MCF 10A (cell line): ENCODE data around the gene PAK1. TPM values are rescaled to one million over a fixed set of nuclear protein-coding genes. Genes with fewer than 3 reads are reported as not detected.

Source experiments
- BruUV-seq: library from RNA; stranded (reverse); fragments of 400-500 nt; replicated peaks from 2 replicates; lab custom pipeline; 2021; lab: Mats Ljungman, UMichigan
- CTCF ChIA-PET: fragments of 300-600 bp; sonication (Branson Sonifier 250); formaldehyde crosslinking; extraction: SDS; loops from one replicate; lab custom pipeline; 2021; ENCODE audit warnings: antibody characterized with exemption, inconsistent platforms; lab: Yijun Ruan, JAX
- POLR2A ChIA-PET: fragments of 300-600, 350-650 bp; sonication (Branson Sonifier 250); formaldehyde crosslinking; extraction: SDS; loops from one replicate; lab custom pipeline; 2020; ENCODE audit warnings: antibody characterized with exemption, inconsistent platforms; lab: Yijun Ruan, JAX
- DNase-seq: peaks from one replicate; pipeline ENCODE4 v3.0.0-alpha.2; 2018; ENCODE audit not compliant: unreplicated experiment
- H3K27ac Mint-ChIP-seq: one replicate; pipeline ENCODE4 v1.8.0; 2022; ENCODE audit warnings: mild to moderate bottlenecking, low read depth, mixed read lengths; ENCODE audit not compliant: unreplicated experiment
- H3K27me3 Mint-ChIP-seq: one replicate; pipeline ENCODE4 v1.8.0; 2022; ENCODE audit warnings: mixed read lengths; ENCODE audit not compliant: insufficient read depth, unreplicated experiment
- H3K36me3 Mint-ChIP-seq: one replicate; pipeline ENCODE4 v1.8.0; 2022; ENCODE audit warnings: mild to moderate bottlenecking, moderate library complexity, mixed read lengths; ENCODE audit not compliant: insufficient read depth, unreplicated experiment
- H3K4me1 Mint-ChIP-seq: one replicate; pipeline ENCODE4 v1.8.0; 2022; ENCODE audit warnings: mixed read lengths; ENCODE audit not compliant: insufficient read depth, unreplicated experiment
- H3K4me3 Mint-ChIP-seq: one replicate; pipeline ENCODE4 v1.8.0; 2022; ENCODE audit warnings: mild to moderate bottlenecking, moderate library complexity, mixed read lengths; ENCODE audit not compliant: unreplicated experiment
- H3K9me3 Mint-ChIP-seq: one replicate; pipeline ENCODE4 v1.8.0; 2022; ENCODE audit warnings: mixed read lengths; ENCODE audit not compliant: unreplicated experiment
- intact Hi-C: fragments of 100-400 bp; cut with micrococcal nuclease; formaldehyde crosslinking; loops from 2 replicates; pipeline ENCODE4 v1.14.1; 2022
- total RNA-seq: library from RNA; stranded (reverse); gene quantifications from 2 replicates; pipeline ENCODE4 v1.2.3, GENCODE V29; 2022
- TF ChIP-seq, protein P1 (sequence below): fragments of 200-600 bp; IDR thresholded peaks from one replicate; pipeline ENCODE4 v1.8.0; 2022; ENCODE audit warnings: antibody characterized with exemption, mild to moderate bottlenecking; ENCODE audit not compliant: unreplicated experiment

PAK1 gene
- total RNA-seq, 1 experiment from 2014 or later, result 24.0 TPM

DNA sequence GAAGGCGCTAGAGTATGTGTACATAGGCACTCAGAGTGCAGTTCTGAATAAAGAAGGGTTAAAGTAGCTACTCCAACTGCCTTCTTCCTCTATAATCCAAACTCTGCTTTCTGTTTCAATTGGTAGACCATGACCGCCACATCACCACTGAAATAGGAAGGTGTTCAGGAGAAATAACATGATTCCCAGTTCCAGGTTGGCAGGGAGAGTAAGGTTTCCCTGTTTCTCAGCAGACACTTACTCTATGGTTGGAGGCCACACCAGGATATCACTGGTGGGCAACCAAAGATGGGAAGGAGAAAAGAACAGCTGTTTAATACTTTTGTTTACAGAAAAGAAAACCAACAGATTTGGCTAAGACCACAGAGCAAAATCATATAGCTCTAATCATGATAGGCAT is 37.9 kb downstream of the PAK1 start:
- no peaks in the 10 kb centered on the region for H3K36me3 Mint-ChIP-seq
- no peak for DNase-seq
- TF ChIP-seq, protein P1, sequence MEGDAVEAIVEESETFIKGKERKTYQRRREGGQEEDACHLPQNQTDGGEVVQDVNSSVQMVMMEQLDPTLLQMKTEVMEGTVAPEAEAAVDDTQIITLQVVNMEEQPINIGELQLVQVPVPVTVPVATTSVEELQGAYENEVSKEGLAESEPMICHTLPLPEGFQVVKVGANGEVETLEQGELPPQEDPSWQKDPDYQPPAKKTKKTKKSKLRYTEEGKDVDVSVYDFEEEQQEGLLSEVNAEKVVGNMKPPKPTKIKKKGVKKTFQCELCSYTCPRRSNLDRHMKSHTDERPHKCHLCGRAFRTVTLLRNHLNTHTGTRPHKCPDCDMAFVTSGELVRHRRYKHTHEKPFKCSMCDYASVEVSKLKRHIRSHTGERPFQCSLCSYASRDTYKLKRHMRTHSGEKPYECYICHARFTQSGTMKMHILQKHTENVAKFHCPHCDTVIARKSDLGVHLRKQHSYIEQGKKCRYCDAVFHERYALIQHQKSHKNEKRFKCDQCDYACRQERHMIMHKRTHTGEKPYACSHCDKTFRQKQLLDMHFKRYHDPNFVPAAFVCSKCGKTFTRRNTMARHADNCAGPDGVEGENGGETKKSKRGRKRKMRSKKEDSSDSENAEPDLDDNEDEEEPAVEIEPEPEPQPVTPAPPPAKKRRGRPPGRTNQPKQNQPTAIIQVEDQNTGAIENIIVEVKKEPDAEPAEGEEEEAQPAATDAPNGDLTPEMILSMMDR, result no peak
- intact Hi-C loops, result no loop called here
- H3K4me3 Mint-ChIP-seq, result no peak overlapping the region
- H3K27ac Mint-ChIP-seq, result no peak overlapping the region
- H3K4me1 Mint-ChIP-seq, result no peaks in the 10 kb centered on the region
- no peaks in the 10 kb centered on the region for H3K27me3 Mint-ChIP-seq
- H3K9me3 Mint-ChIP-seq, result no peaks in the 10 kb centered on the region
- no TSS peak for BruUV-seq
- CTCF ChIA-PET, result interaction anchor here (0.6 kb wide), 1 partner anchor 11 kb away, joined by 3 read pairs; no protein-coding TSS in a partner anchor
- POLR2A ChIA-PET, result interaction anchor here (1.0 kb wide), 1 partner anchor 12 kb away, joined by 3 read pairs; no protein-coding TSS in a partner anchor

GRCh38 chr11:77431813-77432212 is 42.1 kb downstream of the PAK1 start:
- no peaks in the 10 kb centered on the region for H3K4me1 Mint-ChIP-seq
- DNase-seq, result no peak
- TF ChIP-seq, protein P1, result no peak
- H3K27me3 Mint-ChIP-seq, result no peaks in the 10 kb centered on the region
- H3K4me3 Mint-ChIP-seq, result no peak overlapping the region
- H3K27ac Mint-ChIP-seq, result no peak overlapping the region
- intact Hi-C loops, result no loop called here
- H3K36me3 Mint-ChIP-seq, result no peaks in the 10 kb centered on the region
- POLR2A ChIA-PET, result interaction anchor here (0.6 kb wide), 1 partner anchor 13 kb away, joined by 3 read pairs; no protein-coding TSS in a partner anchor
- no TSS peak for BruUV-seq
- no peaks in the 10 kb centered on the region for H3K9me3 Mint-ChIP-seq
- CTCF ChIA-PET, result no interaction called here

GRCh38 chr11:77428598-77428997 is 45.3 kb downstream of the PAK1 start:
- Mint-ChIP-seq H3K27me3 (no peaks in the 10 kb centered on the region), H3K36me3 (no peaks in the 10 kb centered on the region), H3K9me3 (no peaks in the 10 kb centered on the region), H3K4me1 (no peaks in the 10 kb centered on the region), H3K4me3 (no peak overlapping the region), H3K27ac (no peak overlapping the region)
- DNase-seq, result no peak
- TF ChIP-seq, protein P1, result no peak
- ChIA-PET CTCF (no interaction called here), POLR2A (no interaction called here)
- intact Hi-C loops, result no loop called here
- no TSS peak for BruUV-seq

- ChIA-PET CTCF (interaction anchor here (0.6 kb wide), 1 partner anchor 109 kb away, joined by 3 read pairs; no protein-coding TSS in a partner anchor), POLR2A (interaction anchor here (1.7 kb wide), 1 partner anchor 10 kb away, joined by 4 read pairs; no protein-coding TSS in a partner anchor)
- H3K9me3 Mint-ChIP-seq, result no peaks in the 10 kb centered on the region
Observed at GRCh38 chr11:77425346-77425745, 48.5 kb downstream of the PAK1 start.

More at GRCh38 chr11:77425346-77425745, 48.5 kb downstream of the PAK1 start:
- Mint-ChIP-seq H3K4me3 (no peak overlapping the region), H3K4me1 (no peaks in the 10 kb centered on the region), H3K27ac (no peak overlapping the region), H3K36me3 (no peaks in the 10 kb centered on the region), H3K27me3 (no peaks in the 10 kb centered on the region)
- no peak for DNase-seq
- no TSS peak for BruUV-seq
- TF ChIP-seq, protein P1, result no peak
- intact Hi-C loops, result no loop called here
